Activated T-cell treated with anti-CD3 and anti-CD28 coated beads for 1 hour (primary cell): ENCODE measurements around the gene ASCC3.

Experiments used
- DNase-seq: peaks from one replicate; pipeline ENCODE4 v3.0.0-alpha.2; 2020; ENCODE audit warnings: low read depth

ASCC3 gene

GRCh38 chr6:100592929-100593328 is 288.2 kb downstream of the ASCC3 start:
- DNase-seq, result no peak

GRCh38 chr6:100577425-100577824 is 303.7 kb downstream of the ASCC3 start:
- no peak for DNase-seq

GRCh38 chr6:100575921-100576320 is 305.2 kb downstream of the ASCC3 start:
- no peak for DNase-seq

- DNase-seq, result no peak
Observed at GRCh38 chr6:100574836-100575235, 306.3 kb downstream of the ASCC3 start.

- DNase-seq, result no peak
Observed at GRCh38 chr6:100573166-100573565, 308.0 kb downstream of the ASCC3 start.

GRCh38 chr6:100568255-100568654 is 312.9 kb downstream of the ASCC3 start:
- DNase-seq, result no peak

- DNase-seq, result no peak
Observed at GRCh38 chr6:100566563-100566962, 314.6 kb downstream of the ASCC3 start.

- DNase-seq, result no peak
Observed at GRCh38 chr6:100565439-100566104, 315.6 kb downstream of the ASCC3 start.

GRCh38 chr6:100559859-100560258 is 321.3 kb downstream of the ASCC3 start:
- DNase-seq, result no peak

GRCh38 chr6:100554228-100554627 is 326.9 kb downstream of the ASCC3 start:
- DNase-seq, result no peak

GRCh38 chr6:100553243-100553642 is 327.9 kb downstream of the ASCC3 start:
- no peak for DNase-seq

- no peak for DNase-seq
Observed at GRCh38 chr6:100549406-100550167, 331.5 kb downstream of the ASCC3 start.

- no peak for DNase-seq
Observed at GRCh38 chr6:100538086-100538485, 343.0 kb downstream of the ASCC3 start.

GRCh38 chr6:100518588-100518987 is 362.5 kb downstream of the ASCC3 start:
- no peak for DNase-seq

GRCh38 chr6:100517633-100518032 is 363.5 kb downstream of the ASCC3 start:
- DNase-seq, result no peak

GRCh38 chr6:100517106-100517505 is 364.0 kb downstream of the ASCC3 start:
- DNase-seq, result no peak

GRCh38 chr6:100514660-100515059 is 366.5 kb downstream of the ASCC3 start:
- DNase-seq, result no peak

GRCh38 chr6:100512203-100512862 is 368.8 kb downstream of the ASCC3 start:
- no peak for DNase-seq

- no peak for DNase-seq
Observed at GRCh38 chr6:100509101-100509500, 372.0 kb downstream of the ASCC3 start.

GRCh38 chr6:100506651-100507050 is 374.5 kb downstream of the ASCC3 start:
- no peak for DNase-seq

- no peak for DNase-seq
Observed at GRCh38 chr6:100504786-100505737, 376.1 kb downstream of the ASCC3 start.
